ENCODE measurements around the gene SFSWAP.

The SFSWAP gene

GRCh38 chr12:131828671-131829355 lies 117.9 kb downstream of the SFSWAP start:
- TF ChIP-seq SIN3A (IDR thresholded peaks at IDR 0.05; ENCODE audit: borderline replicate concordance, insufficient read depth, low read length): no peak
- no peak for TF ChIP-seq TAF1 (IDR thresholded peaks at IDR 0.05; ENCODE audit: borderline replicate concordance, insufficient read depth, low read length)
- TF ChIP-seq, protein P1, sequence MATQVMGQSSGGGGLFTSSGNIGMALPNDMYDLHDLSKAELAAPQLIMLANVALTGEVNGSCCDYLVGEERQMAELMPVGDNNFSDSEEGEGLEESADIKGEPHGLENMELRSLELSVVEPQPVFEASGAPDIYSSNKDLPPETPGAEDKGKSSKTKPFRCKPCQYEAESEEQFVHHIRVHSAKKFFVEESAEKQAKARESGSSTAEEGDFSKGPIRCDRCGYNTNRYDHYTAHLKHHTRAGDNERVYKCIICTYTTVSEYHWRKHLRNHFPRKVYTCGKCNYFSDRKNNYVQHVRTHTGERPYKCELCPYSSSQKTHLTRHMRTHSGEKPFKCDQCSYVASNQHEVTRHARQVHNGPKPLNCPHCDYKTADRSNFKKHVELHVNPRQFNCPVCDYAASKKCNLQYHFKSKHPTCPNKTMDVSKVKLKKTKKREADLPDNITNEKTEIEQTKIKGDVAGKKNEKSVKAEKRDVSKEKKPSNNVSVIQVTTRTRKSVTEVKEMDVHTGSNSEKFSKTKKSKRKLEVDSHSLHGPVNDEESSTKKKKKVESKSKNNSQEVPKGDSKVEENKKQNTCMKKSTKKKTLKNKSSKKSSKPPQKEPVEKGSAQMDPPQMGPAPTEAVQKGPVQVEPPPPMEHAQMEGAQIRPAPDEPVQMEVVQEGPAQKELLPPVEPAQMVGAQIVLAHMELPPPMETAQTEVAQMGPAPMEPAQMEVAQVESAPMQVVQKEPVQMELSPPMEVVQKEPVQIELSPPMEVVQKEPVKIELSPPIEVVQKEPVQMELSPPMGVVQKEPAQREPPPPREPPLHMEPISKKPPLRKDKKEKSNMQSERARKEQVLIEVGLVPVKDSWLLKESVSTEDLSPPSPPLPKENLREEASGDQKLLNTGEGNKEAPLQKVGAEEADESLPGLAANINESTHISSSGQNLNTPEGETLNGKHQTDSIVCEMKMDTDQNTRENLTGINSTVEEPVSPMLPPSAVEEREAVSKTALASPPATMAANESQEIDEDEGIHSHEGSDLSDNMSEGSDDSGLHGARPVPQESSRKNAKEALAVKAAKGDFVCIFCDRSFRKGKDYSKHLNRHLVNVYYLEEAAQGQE (IDR thresholded peaks at IDR 0.05; ENCODE audit: insufficient read depth in 1 of 2, low read depth in 2 of 2, low read length in 2 of 2): no peak
- no peak for TF ChIP-seq POLR2AphosphoS5 (IDR thresholded peaks at IDR 0.05; ENCODE audit: low read depth, low read length)
- TF ChIP-seq FOXP2 (optimal IDR thresholded peaks at IDR 0.05; ENCODE audit: borderline replicate concordance, extremely low read depth, extremely low read length, insufficient read depth): no peak

- no peak for TF ChIP-seq TAF1 (IDR thresholded peaks at IDR 0.05; ENCODE audit: borderline replicate concordance, insufficient read depth, low read length)
- TF ChIP-seq FOXP2 (optimal IDR thresholded peaks at IDR 0.05; ENCODE audit: borderline replicate concordance, extremely low read depth, extremely low read length, insufficient read depth): no peak
- TF ChIP-seq, protein P1 (IDR thresholded peaks at IDR 0.05; ENCODE audit: insufficient read depth in 1 of 2, low read depth in 2 of 2, low read length in 2 of 2): no peak
- no peak for TF ChIP-seq POLR2AphosphoS5 (IDR thresholded peaks at IDR 0.05; ENCODE audit: low read depth, low read length)
- TF ChIP-seq SIN3A (IDR thresholded peaks at IDR 0.05; ENCODE audit: borderline replicate concordance, insufficient read depth, low read length): no peak
These were observed 118.5 kb downstream of the SFSWAP start for GRCh38 chr12:131829356-131829747.

GRCh38 chr12:131829791-131830334 lies 119.0 kb downstream of the SFSWAP start:
- TF ChIP-seq TAF1 (IDR thresholded peaks at IDR 0.05; ENCODE audit: borderline replicate concordance, insufficient read depth, low read length) (no peak), SIN3A (IDR thresholded peaks at IDR 0.05; ENCODE audit: borderline replicate concordance, insufficient read depth, low read length) (no peak), FOXP2 (optimal IDR thresholded peaks at IDR 0.05; ENCODE audit: borderline replicate concordance, extremely low read depth, extremely low read length, insufficient read depth) (no peak), POLR2AphosphoS5 (IDR thresholded peaks at IDR 0.05; ENCODE audit: low read depth, low read length) (no peak)
- TF ChIP-seq, protein P1 (IDR thresholded peaks at IDR 0.05; ENCODE audit: insufficient read depth in 1 of 2, low read depth in 2 of 2, low read length in 2 of 2): no peak

DNA sequence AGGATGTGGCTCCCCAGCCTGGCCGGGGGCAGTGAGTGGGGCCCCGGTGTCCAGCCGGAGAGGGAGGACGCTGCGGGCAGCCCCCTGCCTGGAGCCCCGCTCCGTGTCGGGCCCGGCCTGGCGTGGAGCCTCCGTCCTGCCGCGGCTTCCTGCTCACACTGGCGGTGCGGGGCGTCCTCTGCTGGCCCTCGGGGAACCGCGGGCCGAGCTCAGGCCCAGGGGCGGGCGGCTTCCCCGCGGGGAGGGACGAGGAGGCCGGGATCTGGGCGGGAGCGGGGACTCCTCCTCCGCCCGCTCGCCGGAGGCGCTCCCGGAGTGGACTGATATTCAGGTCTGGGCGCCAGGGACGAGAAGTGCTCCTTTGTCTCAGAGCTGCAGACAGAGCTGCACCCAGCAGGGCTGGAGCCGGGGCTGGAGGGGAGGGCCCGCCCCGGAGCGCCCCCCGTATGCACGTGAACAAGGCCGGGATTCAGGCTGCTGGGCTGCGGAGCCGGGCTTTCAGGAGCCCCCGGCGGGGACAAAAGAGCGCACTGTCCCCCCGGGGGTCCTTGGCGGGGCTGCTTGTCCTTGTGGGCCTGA lies 119.5 kb downstream of the SFSWAP start:
- 0 out of 2 replicates have a peak, but pooled peaks have one; percentile 12 for TF ChIP-seq TAF1 (IDR thresholded peaks at IDR 0.05; ENCODE audit: borderline replicate concordance, insufficient read depth, low read length)
- no peak for TF ChIP-seq FOXP2 (optimal IDR thresholded peaks at IDR 0.05; ENCODE audit: borderline replicate concordance, extremely low read depth, extremely low read length, insufficient read depth)

GRCh38 chr12:131830914-131831571 lies 120.2 kb downstream of the SFSWAP start:
- TF ChIP-seq, protein P1 (IDR thresholded peaks at IDR 0.05; ENCODE audit: insufficient read depth in 1 of 2, low read depth in 2 of 2, low read length in 2 of 2): no peak
- TF ChIP-seq POLR2AphosphoS5 (IDR thresholded peaks at IDR 0.05; ENCODE audit: low read depth, low read length) (no peak), FOXP2 (optimal IDR thresholded peaks at IDR 0.05; ENCODE audit: borderline replicate concordance, extremely low read depth, extremely low read length, insufficient read depth) (no peak), TAF1 (IDR thresholded peaks at IDR 0.05; ENCODE audit: borderline replicate concordance, insufficient read depth, low read length) (no peak), SIN3A (IDR thresholded peaks at IDR 0.05; ENCODE audit: borderline replicate concordance, insufficient read depth, low read length) (no peak)
